Smooth muscle cell (in vitro differentiated cells): Measurements from ENCODE around the gene DPF1. TPM values are rescaled to one million over a fixed set of nuclear protein-coding genes. Genes with fewer than 3 reads are reported as not detected.

Source experiments
- DNase-seq: peaks from one replicate; lab custom pipeline; 2025; ENCODE audit not compliant: unreplicated experiment; lab: John Stamatoyannopoulos, UW
- H2AFZ ChIP-seq: fragments of 200-600 bp; sonication (generic); 2 replicates; pipeline ENCODE4 v1.6.0; 2016; ENCODE audit warnings: antibody characterized with exemption, low read depth, mild to moderate bottlenecking
- H3F3A ChIP-seq: fragments of 200-600 bp; sonication (generic); 2 replicates; pipeline ENCODE4 v1.6.0; 2017; ENCODE audit warnings: antibody characterized with exemption, low read depth
- H3K27ac ChIP-seq: fragments of 200-600 bp; sonication (generic); 2 replicates; pipeline ENCODE4 v1.5.1; 2016; ENCODE audit warnings: low read depth, mild to moderate bottlenecking
- H3K27me3 ChIP-seq: fragments of 200-600 bp; sonication (generic); 2 replicates; pipeline ENCODE4 v1.6.1; 2016; ENCODE audit warnings: low read depth, mild to moderate bottlenecking
- H3K36me3 ChIP-seq: fragments of 200-600 bp; sonication (generic); 2 replicates; pipeline ENCODE4 v1.5.1; 2016; ENCODE audit warnings: low read depth
- H3K4me1 ChIP-seq: fragments of 200-600 bp; sonication (generic); 2 replicates; pipeline ENCODE4 v1.5.1; 2016; ENCODE audit warnings: low read depth
- H3K4me2 ChIP-seq: fragments of 200-600 bp; sonication (generic); 2 replicates; pipeline ENCODE4 v1.6.0; 2016; ENCODE audit warnings: mild to moderate bottlenecking
- H3K4me3 ChIP-seq: fragments of 200-600 bp; sonication (generic); 2 replicates; pipeline ENCODE4 v1.5.1; 2016; ENCODE audit warnings: mild to moderate bottlenecking
- H3K79me2 ChIP-seq: fragments of 200-600 bp; sonication (generic); 2 replicates; pipeline ENCODE4 v1.6.0; 2016; ENCODE audit warnings: low read depth, mild to moderate bottlenecking
- H3K9ac ChIP-seq: fragments of 200-600 bp; sonication (generic); 2 replicates; pipeline ENCODE4 v1.6.0; 2016; ENCODE audit warnings: low read depth
- H3K9me3 ChIP-seq: fragments of 200-600 bp; sonication (generic); replicated peaks from 2 replicates; pipeline ENCODE4 v1.5.1; 2016; ENCODE audit warnings: low read depth
- H4K20me1 ChIP-seq: fragments of 200-600 bp; sonication (generic); 2 replicates; pipeline ENCODE4 v1.6.0; 2016; ENCODE audit warnings: low read depth
- WGBS: methylation state at CpG from one replicate; pipeline ENCODE4 v1.1.7; 2016; ENCODE audit warnings: low lambda C conversion rate; 5-methylcytosine and 5-hydroxymethylcytosine counted together
- polyA plus RNA-seq: library from polyadenylated mRNA; unstranded; fragments of >200 nt; fragmentation: Nextera tagmentation; extraction: Ambion mirVana; gene quantifications from 2 replicates; pipeline ENCODE4 v1.2.1, GENCODE V29; 2016
- total RNA-seq: library from RNA; depleted of rRNA; stranded (reverse); fragments of >200 nt; gene quantifications from 2 replicates; pipeline ENCODE4 v1.2.3, GENCODE V29; 2014
- TF ChIP-seq, protein P1 (sequence below): fragments of 200-600 bp; sonication (generic); IDR thresholded peaks from 2 replicates; pipeline ENCODE4 v1.5.1; 2017; ENCODE audit warnings: borderline replicate concordance, mild to moderate bottlenecking, antibody characterized with exemption; ENCODE audit not compliant: insufficient read depth, poor library complexity, severe bottlenecking

DPF1 gene
- total and polyA plus RNA-seq, 2 experiments from 2014 or later = 0.27 to 2.4 TPM

DNA sequence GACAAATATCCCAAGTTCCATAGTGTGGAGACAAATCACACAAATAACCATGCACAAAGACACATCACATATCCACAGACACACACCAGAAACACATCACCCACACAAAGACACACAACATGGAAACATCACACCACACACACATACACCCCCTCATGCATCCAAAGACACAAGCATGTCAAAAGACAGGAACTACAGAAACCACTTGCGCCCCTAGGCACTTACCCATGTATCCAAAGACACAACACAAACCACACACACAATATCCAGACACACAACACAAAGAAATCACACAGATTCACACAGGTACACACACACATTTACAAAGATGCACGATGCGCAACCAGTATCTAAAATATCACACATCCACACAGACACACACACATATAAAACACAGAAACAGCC is 901 bp downstream of the DPF1 start:
- H3K4me2 ChIP-seq = peak overlapping the region; percentile 95
- no peaks in the 10 kb centered on the region for H3K79me2 ChIP-seq
- H3K4me1 ChIP-seq = peaks cover under 1% of the 10 kb centered on the region
- no peaks in the 10 kb centered on the region for H4K20me1 ChIP-seq
- no peaks in the 10 kb centered on the region for H3K36me3 ChIP-seq
- peaks cover 27% of the 10 kb centered on the region for H3K27me3 ChIP-seq
- TF ChIP-seq, protein P1, sequence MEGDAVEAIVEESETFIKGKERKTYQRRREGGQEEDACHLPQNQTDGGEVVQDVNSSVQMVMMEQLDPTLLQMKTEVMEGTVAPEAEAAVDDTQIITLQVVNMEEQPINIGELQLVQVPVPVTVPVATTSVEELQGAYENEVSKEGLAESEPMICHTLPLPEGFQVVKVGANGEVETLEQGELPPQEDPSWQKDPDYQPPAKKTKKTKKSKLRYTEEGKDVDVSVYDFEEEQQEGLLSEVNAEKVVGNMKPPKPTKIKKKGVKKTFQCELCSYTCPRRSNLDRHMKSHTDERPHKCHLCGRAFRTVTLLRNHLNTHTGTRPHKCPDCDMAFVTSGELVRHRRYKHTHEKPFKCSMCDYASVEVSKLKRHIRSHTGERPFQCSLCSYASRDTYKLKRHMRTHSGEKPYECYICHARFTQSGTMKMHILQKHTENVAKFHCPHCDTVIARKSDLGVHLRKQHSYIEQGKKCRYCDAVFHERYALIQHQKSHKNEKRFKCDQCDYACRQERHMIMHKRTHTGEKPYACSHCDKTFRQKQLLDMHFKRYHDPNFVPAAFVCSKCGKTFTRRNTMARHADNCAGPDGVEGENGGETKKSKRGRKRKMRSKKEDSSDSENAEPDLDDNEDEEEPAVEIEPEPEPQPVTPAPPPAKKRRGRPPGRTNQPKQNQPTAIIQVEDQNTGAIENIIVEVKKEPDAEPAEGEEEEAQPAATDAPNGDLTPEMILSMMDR = no peak
- H3K4me3 ChIP-seq = no peak overlapping the region
- H2AFZ ChIP-seq = no peak overlapping the region
- no peaks in the 10 kb centered on the region for H3K9me3 ChIP-seq
- H3K27ac ChIP-seq = no peak overlapping the region
- no peaks in the 10 kb centered on the region for H3F3A ChIP-seq
- no peak for DNase-seq
- H3K9ac ChIP-seq = no peak overlapping the region
- WGBS = 97% methylated on average over 3 of the region's 3 CpGs

DNA sequence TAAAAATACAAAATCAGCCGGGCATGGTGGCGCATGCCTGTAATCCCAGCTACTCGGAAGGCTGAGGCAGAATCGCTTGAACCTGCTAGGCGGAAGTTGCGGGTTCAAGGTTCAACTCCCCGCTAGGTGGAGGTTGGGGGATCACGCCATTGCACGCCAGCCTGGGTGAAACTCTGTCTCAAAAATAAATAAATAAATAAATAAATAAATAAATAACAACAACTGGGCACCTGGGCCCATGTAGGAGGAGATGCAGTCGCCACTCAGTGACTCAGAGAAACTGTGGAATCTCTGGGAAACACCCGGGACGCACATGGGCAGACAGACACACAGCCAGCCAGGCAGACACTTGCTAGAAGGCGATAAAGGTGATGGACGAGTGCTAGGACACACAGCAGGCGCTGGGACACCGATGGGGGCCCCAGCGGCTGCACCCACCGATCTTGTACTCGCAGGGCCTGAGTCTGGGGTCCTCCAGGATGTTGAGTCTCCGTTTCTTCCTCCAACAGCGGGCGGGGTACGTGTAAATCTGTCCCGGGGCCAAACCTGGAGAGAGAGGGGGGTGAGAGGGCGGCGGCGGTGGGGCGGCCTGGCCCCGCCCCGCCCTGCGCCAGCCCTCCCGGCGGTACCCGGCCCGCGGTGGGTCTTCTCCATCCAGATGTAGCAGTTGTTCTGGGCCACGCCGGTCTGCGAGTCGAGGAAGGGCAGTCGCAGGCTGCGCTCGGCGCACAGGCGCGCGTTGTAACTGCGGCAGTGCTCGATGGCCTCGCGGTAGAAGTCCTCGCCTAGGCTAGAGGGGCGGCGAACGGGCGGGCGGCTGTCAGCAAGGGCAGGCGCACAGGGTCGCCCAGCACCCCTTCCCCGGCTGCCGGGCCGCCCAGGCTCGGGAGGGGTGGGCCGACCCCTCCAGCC is 1.8 kb downstream of the DPF1 start:
- TF ChIP-seq, protein P1 = no peak
- Histone ChIP-seq H3K79me2 (no peaks in the 10 kb centered on the region), H3K9me3 (no peaks in the 10 kb centered on the region), H3K27ac (no peak overlapping the region), H3K4me1 (no peaks in the 10 kb centered on the region), H3K27me3 (peaks cover 17% of the 10 kb centered on the region), H3K4me3 (no peak overlapping the region), H3K9ac (no peak overlapping the region), H3K4me2 (no peak overlapping the region), H2AFZ (no peak overlapping the region), H3F3A (no peaks in the 10 kb centered on the region), H4K20me1 (no peaks in the 10 kb centered on the region), H3K36me3 (no peaks in the 10 kb centered on the region)
- WGBS = 73% methylated on average over 33 of the region's 64 CpGs
- no peak for DNase-seq

DNA sequence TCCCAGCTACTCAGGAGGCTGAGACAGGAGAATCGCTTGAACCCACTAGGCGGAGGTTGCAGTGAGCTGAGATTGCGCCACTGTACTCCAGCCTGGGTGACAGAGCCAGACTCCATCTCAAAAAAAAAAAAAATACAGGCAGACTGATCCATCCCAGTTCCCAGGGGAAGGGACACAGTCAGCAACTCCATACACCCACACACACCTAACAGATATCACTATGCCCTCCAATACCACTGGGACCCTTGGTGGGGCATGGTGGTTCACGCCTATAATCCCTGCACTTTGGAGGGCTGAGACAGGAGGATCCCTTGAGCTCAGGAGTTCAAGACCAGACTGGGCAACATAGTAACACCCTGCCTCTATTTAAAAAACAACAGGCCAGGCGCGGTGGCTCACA is 2.6 kb downstream of the DPF1 start:
- H3K79me2 ChIP-seq = no peaks in the 10 kb centered on the region
- no peak overlapping the region for H3K4me3 ChIP-seq
- H3K27me3 ChIP-seq = peaks cover 16% of the 10 kb centered on the region
- 94% methylated on average over 6 of the region's 6 CpGs for WGBS
- TF ChIP-seq, protein P1 = no peak
- H2AFZ ChIP-seq = no peak overlapping the region
- H4K20me1 ChIP-seq = no peaks in the 10 kb centered on the region
- H3K9me3 ChIP-seq = no peaks in the 10 kb centered on the region
- H3K4me2 ChIP-seq = no peak overlapping the region
- H3K27ac ChIP-seq = no peak overlapping the region
- no peaks in the 10 kb centered on the region for H3F3A ChIP-seq
- H3K9ac ChIP-seq = no peak overlapping the region
- DNase-seq = no peak
- no peaks in the 10 kb centered on the region for H3K4me1 ChIP-seq
- H3K36me3 ChIP-seq = no peaks in the 10 kb centered on the region
